A549 (cell line): ENCODE measurements around the gene ZNF525. TPM values are rescaled to one million over a fixed set of nuclear protein-coding genes. Genes with fewer than 3 reads are reported as not detected.
A peak's percentile ranks its signal among the peaks of the same experiment; 100 is the strongest.
"Not testable (repeated sequence)": the region's sequence is repeated elsewhere in the genome, so short reads cannot be mapped to it uniquely, and the experiment has no call there.

Experiments
- ATAC-seq, 2 experiments: fragments of 200-7000 bp in 1 of 2; fragments of >200 bp in 1 of 2; cut with Nextera tagmentation in 1 of 2; cut with Tn5 transposase in 1 of 2; 3 replicates each; pipeline versions ENCODE4 v1.8.0 to v1.9.1; 2018 to 2020; ENCODE audit warnings: mild to moderate bottlenecking in 1 of 2, moderate library complexity in 1 of 2
- CTCF ChIA-PET: fragments of 300-600 bp; sonication (Branson Sonifier 250); formaldehyde crosslinking; extraction: SDS; loops from one replicate; lab custom pipeline; 2021; ENCODE audit warnings: antibody characterized with exemption, inconsistent platforms; lab: Yijun Ruan, JAX
- POLR2A ChIA-PET: fragments of 350-600 bp; formaldehyde crosslinking; extraction: SDS; loops from one replicate; lab custom pipeline; 2021; ENCODE audit warnings: antibody characterized with exemption, inconsistent platforms; lab: Yijun Ruan, JAX
- DNase-seq, 2 experiments: peaks; one replicate each; pipeline versions ENCODE4 v3.0.0 to v3.0.0-alpha.2; 2011 to 2016; ENCODE audit warnings: low read depth in 1 of 2, low spot score in 1 of 2
- FAIRE-seq: peaks from 2 replicates; lab custom pipeline; 2011; peaks lifted over from hg19 to GRCh38; lab: Jason Lieb, UNC
- H3K27ac ChIP-seq, 2 experiments: fragments of >200 bp; sonication (Bioruptor Twin); formaldehyde crosslinking; 3 replicates each; pipeline ENCODE4 v1.5.1; 2016 to 2017
- H3K4me1 ChIP-seq: fragments of >200 bp; sonication (Bioruptor Twin); formaldehyde crosslinking; 3 replicates; pipeline ENCODE4 v1.6.1; 2016
- H3K4me2 ChIP-seq: fragments of >200 bp; sonication (Bioruptor Twin); formaldehyde crosslinking; 3 replicates; pipeline ENCODE4 v1.6.1; 2016
- H3K4me3 ChIP-seq: fragments of >200 bp; sonication (Bioruptor Twin); formaldehyde crosslinking; 3 replicates; pipeline ENCODE4 v1.5.1; 2016
- H3K9me3 ChIP-seq: fragments of >200 bp; sonication (Bioruptor Twin); formaldehyde crosslinking; 3 replicates; pipeline ENCODE4 v1.6.1; 2016
- CBX2 ChIP-seq: fragments of 200-600 bp; sonication (generic); IDR thresholded peaks from 2 replicates; pipeline ENCODE4 v1.6.1; 2016; ENCODE audit warnings: low read depth, mild to moderate bottlenecking, borderline replicate concordance
- E2F6 ChIP-seq: IDR thresholded peaks from 2 replicates; pipeline ENCODE4 v1.6.1; 2012; ENCODE audit warnings: low read depth, borderline replicate concordance
- EHF ChIP-seq: fragments of 250-450 bp; sonication (Bioruptor Pico); IDR thresholded peaks from 2 replicates; pipeline ENCODE4 v1.5.0; 2020; ENCODE audit warnings: mild to moderate bottlenecking
- JUN ChIP-seq, 2 experiments: fragments of >200 bp; sonication (Bioruptor Twin); formaldehyde crosslinking; IDR thresholded peaks; 2 replicates in 1 of 2; 3 replicates in 1 of 2; pipeline ENCODE4 v1.6.1; 2016 to 2017
- JUNB ChIP-seq: fragments of >200 bp; sonication (Bioruptor Twin); formaldehyde crosslinking; IDR thresholded peaks from 2 replicates; pipeline ENCODE4 v1.6.1; 2016
- MAX ChIP-seq: IDR thresholded peaks from 2 replicates; pipeline ENCODE4 v1.6.1; 2012
- MYC ChIP-seq: IDR thresholded peaks from 2 replicates; pipeline ENCODE4 v1.6.1; 2012; ENCODE audit warnings: mild to moderate bottlenecking, inconsistent platforms, low read length, improper control_type of control experiment, borderline replicate concordance
- NPAS2 ChIP-seq: fragments of 250-450 bp; sonication (Bioruptor Pico); IDR thresholded peaks from 2 replicates; pipeline ENCODE4 v1.8.0; 2022; ENCODE audit warnings: mild to moderate bottlenecking, moderate library complexity, borderline replicate concordance
- PHF8 ChIP-seq: fragments of 200-600 bp; sonication (generic); IDR thresholded peaks from 2 replicates; pipeline ENCODE4 v1.6.1; 2016; ENCODE audit warnings: low read depth, mild to moderate bottlenecking, antibody characterized with exemption, moderate library complexity, borderline replicate concordance
- POLR2A ChIP-seq: IDR thresholded peaks from 2 replicates; pipeline ENCODE4 v1.6.1; 2012; ENCODE audit warnings: mild to moderate bottlenecking, low read length
- RAD21 ChIP-seq, 2 experiments: fragments of >200 bp in 1 of 2; sonication (Bioruptor Twin) in 1 of 2; formaldehyde crosslinking in 1 of 2; IDR thresholded peaks in 1 of 2; conservative IDR thresholded peaks in 1 of 2; 2 replicates in 1 of 2; 3 replicates in 1 of 2; pipeline ENCODE4 v1.6.1; 2012 to 2018; ENCODE audit warnings: inconsistent platforms in 1 of 2
- RFX5 ChIP-seq: fragments of 450-650 bp; IDR thresholded peaks from 2 replicates; pipeline ENCODE4 v1.7.1; 2014; ENCODE audit warnings: antibody characterized with exemption, mild to moderate bottlenecking, moderate library complexity
- SREBF2 ChIP-seq: fragments of 450-650 bp; IDR thresholded peaks from 2 replicates; pipeline ENCODE4 v1.6.1; 2014; ENCODE audit warnings: mild to moderate bottlenecking, moderate library complexity
- ZFP36 ChIP-seq: fragments of 450-650 bp; IDR thresholded peaks from 2 replicates; pipeline ENCODE4 v1.6.1; 2014; ENCODE audit warnings: borderline replicate concordance; ENCODE audit not compliant: partially characterized antibody
- WGBS: methylation state at CpG from one replicate; pipeline ENCODE4 v1.1.6; 2017; ENCODE audit errors: missing lambda C conversion rate; 5-methylcytosine and 5-hydroxymethylcytosine counted together
- polyA plus RNA-seq, 4 experiments: library from polyadenylated mRNA; depleted of rRNA in 3 of 4; stranded (reverse); fragments of >200 nt; fragmentation: RNase III in 1 of 4; extraction: RNeasy Plus Mini Kit Qiagen cat#74134 plus additional on column Dnase treatment in 1 of 4; gene quantifications; 2 replicates in 3 of 4; 3 replicates in 1 of 4; pipeline ENCODE4 v1.2.3, GENCODE V29; 2011 to 2017

ZNF525 gene
- polyA plus RNA-seq, 2 of the 4 experiments (the other 2 are of a cell fraction): 0.12 to 1.00 TPM

GRCh38 chr19:53333463-53334449 lies 31.7 kb upstream of the ZNF525 start, which contains the start of gene ZNF845:
TSS of gene ZNF845 (plus strand) at chr19:53333749. CDS start at chr19:53341308, 7,559 bp downstream.
- DNase-seq (peak; percentile 70 to 90), FAIRE-seq (no peak), ATAC-seq (peak; percentile 97 to 98)
- H3K4me1 ChIP-seq: no peaks in the 10 kb centered on the region
- ChIA-PET CTCF (no interaction called here), POLR2A (interaction anchor here (0.6 to 0.7 kb wide), 2 partner anchors 61 to 1145 kb away, joined by 3 to 6 read pairs; partner anchors contain the start of gene ZNF765)
- 6% methylated on average over 39 of the region's 61 CpGs for WGBS
- H3K4me2 ChIP-seq: peak within 1 kb of the TSS; percentile 81
- TF ChIP-seq ZFP36: no peak
- TF ChIP-seq MAX: peak; percentile 36; the same call in 1 of the 2 replicates
- no peak for TF ChIP-seq EHF (CRISPR knock-in tag)
- peak; percentile 76 for TF ChIP-seq POLR2A
- peak; percentile 76; the same call in 1 of the 2 replicates for TF ChIP-seq E2F6
- TF ChIP-seq PHF8: peak; percentile 66; the same call in 1 of the 2 replicates
- TF ChIP-seq JUN (IDR thresholded peaks at IDR 0.05): peak in 1 of 2 experiments; percentile 47; a peak in 1 of 5 replicates
- peak within 1 kb of the TSS; percentile 89 for H3K4me3 ChIP-seq
- peak within 1 kb of the TSS; percentile 72 to 87 for H3K27ac ChIP-seq
- H3K9me3 ChIP-seq: peaks cover 82% of the 10 kb centered on the region

GRCh38 chr19:53344403-53344802 lies 21.1 kb upstream of the ZNF525 start:
- H3K27ac ChIP-seq, POLR2A ChIA-PET, FAIRE-seq, H3K4me3 ChIP-seq, DNase-seq, CTCF ChIA-PET, ATAC-seq, H3K4me1 ChIP-seq, H3K4me2 ChIP-seq: not testable (repeated sequence)
- peaks cover 96% of the 10 kb centered on the region for H3K9me3 ChIP-seq
- 94% methylated on average over 4 of the region's 4 CpGs for WGBS

- TF ChIP-seq SREBF2 (no peak), POLR2A (no peak), RAD21 (conservative IDR thresholded peaks at IDR 0.05 in 1 of 2, IDR thresholded peaks at IDR 0.05 in 1 of 2) (no peak), CBX2 (no peak), E2F6 (no peak), MYC (no peak), RFX5 (no peak), JUNB (no peak), NPAS2 (no peak)
- no peak overlapping the region for H3K27ac ChIP-seq
- H3K4me1 ChIP-seq: no peaks in the 10 kb centered on the region
- ChIA-PET POLR2A (no interaction called here), CTCF (no interaction called here)
- no peak for DNase-seq
- H3K9me3 ChIP-seq: peaks cover 85% of the 10 kb centered on the region
- no peak overlapping the region for H3K4me2 ChIP-seq
- ATAC-seq: no peak
- WGBS: 90% methylated on average over 1 of the region's 1 CpG
- FAIRE-seq: no peak
- no peak overlapping the region for H3K4me3 ChIP-seq
Measured at GRCh38 chr19:53355739-53356138, 9.8 kb upstream of the ZNF525 start.
